Astrocyte (in vitro differentiated cells and primary cell): Measurements from ENCODE around the gene ZFYVE16. TPM values are rescaled to one million over a fixed set of nuclear protein-coding genes. Genes with fewer than 3 reads are reported as not detected.

Source experiments
- DNase-seq: peaks from one replicate; pipeline ENCODE4 v3.0.0-alpha.2; 2010; ENCODE audit warnings: low read depth
- FAIRE-seq: peaks from 2 replicates; lab custom pipeline; 2011; peaks lifted over from hg19 to GRCh38; lab: Jason Lieb, UNC
- H2AFZ ChIP-seq: 2 replicates; pipeline ENCODE4 v1.6.0; 2012; ENCODE audit warnings: low read depth, low read length, inconsistent platforms
- H3K27ac ChIP-seq: 2 replicates; pipeline ENCODE4 v1.5.1; 2011; ENCODE audit warnings: low read depth, low read length, inconsistent platforms
- H3K27me3 ChIP-seq: 2 replicates; pipeline ENCODE4 v1.6.0; 2011; ENCODE audit warnings: low read length, inconsistent platforms; ENCODE audit not compliant: insufficient read depth
- H3K36me3 ChIP-seq: 2 replicates; pipeline ENCODE4 v1.5.1; 2011; ENCODE audit warnings: low read length, inconsistent platforms; ENCODE audit not compliant: insufficient read depth
- H3K4me1 ChIP-seq: 2 replicates; pipeline ENCODE4 v1.5.1; 2011; ENCODE audit warnings: low read length, inconsistent platforms; ENCODE audit not compliant: insufficient read depth
- H3K4me2 ChIP-seq: 2 replicates; pipeline ENCODE4 v1.6.0; 2012; ENCODE audit warnings: low read length, inconsistent platforms
- H3K4me3 ChIP-seq: 2 replicates; pipeline ENCODE4 v1.5.1; 2011; ENCODE audit warnings: low read depth, mild to moderate bottlenecking, low read length, inconsistent platforms; ENCODE audit not compliant: insufficient read depth
- H3K79me2 ChIP-seq: 2 replicates; pipeline ENCODE4 v1.6.0; 2012; ENCODE audit warnings: mild to moderate bottlenecking, low read length, inconsistent platforms; ENCODE audit not compliant: insufficient read depth
- H3K9ac ChIP-seq: 2 replicates; pipeline ENCODE4 v1.6.0; 2012; ENCODE audit warnings: mild to moderate bottlenecking, low read length, inconsistent platforms
- H3K9me3 ChIP-seq: 2 replicates; pipeline ENCODE4 v1.5.1; 2012; ENCODE audit warnings: low read depth, mild to moderate bottlenecking, low read length, inconsistent platforms; ENCODE audit not compliant: insufficient read depth
- H4K20me1 ChIP-seq: 2 replicates; pipeline ENCODE4 v1.6.0; 2012; ENCODE audit warnings: low read length, inconsistent platforms; ENCODE audit not compliant: insufficient read depth
- H3K27ac Mint-ChIP-seq: one replicate; pipeline ENCODE4 v1.8.0; 2021; ENCODE audit warnings: mild to moderate bottlenecking, mixed read lengths; ENCODE audit not compliant: unreplicated experiment
- H3K27me3 Mint-ChIP-seq: one replicate; pipeline ENCODE4 v1.8.0; 2021; ENCODE audit warnings: low read depth, mixed read lengths; ENCODE audit not compliant: unreplicated experiment
- H3K36me3 Mint-ChIP-seq: one replicate; pipeline ENCODE4 v1.8.0; 2021; ENCODE audit warnings: low read depth, mixed read lengths; ENCODE audit not compliant: unreplicated experiment
- H3K4me1 Mint-ChIP-seq: one replicate; pipeline ENCODE4 v1.8.0; 2021; ENCODE audit warnings: low read depth, mixed read lengths; ENCODE audit not compliant: unreplicated experiment
- H3K4me3 Mint-ChIP-seq: one replicate; pipeline ENCODE4 v1.8.0; 2021; ENCODE audit warnings: mild to moderate bottlenecking, moderate library complexity, mixed read lengths; ENCODE audit not compliant: unreplicated experiment
- H3K9me3 Mint-ChIP-seq: one replicate; pipeline ENCODE4 v1.8.0; 2021; ENCODE audit warnings: mild to moderate bottlenecking, mixed read lengths; ENCODE audit not compliant: unreplicated experiment
- EZH2 ChIP-seq: IDR thresholded peaks from 2 replicates; pipeline ENCODE4 v1.6.1; 2012; ENCODE audit warnings: mild to moderate bottlenecking, low read length, inconsistent platforms; ENCODE audit not compliant: insufficient read depth
- total RNA-seq: library from RNA; stranded (reverse); gene quantifications from 2 replicates; pipeline ENCODE4 v1.2.1, GENCODE V29; 2021
- TF ChIP-seq, protein P1 (sequence below): IDR thresholded peaks from 2 replicates; pipeline ENCODE4 v1.5.1; 2011; ENCODE audit warnings: low read depth, mild to moderate bottlenecking, inconsistent platforms, low read length, moderate library complexity; ENCODE audit not compliant: insufficient read depth

The ZFYVE16 gene
- total RNA-seq, 1 donor from 2014 or later: 48.5 TPM

DNA sequence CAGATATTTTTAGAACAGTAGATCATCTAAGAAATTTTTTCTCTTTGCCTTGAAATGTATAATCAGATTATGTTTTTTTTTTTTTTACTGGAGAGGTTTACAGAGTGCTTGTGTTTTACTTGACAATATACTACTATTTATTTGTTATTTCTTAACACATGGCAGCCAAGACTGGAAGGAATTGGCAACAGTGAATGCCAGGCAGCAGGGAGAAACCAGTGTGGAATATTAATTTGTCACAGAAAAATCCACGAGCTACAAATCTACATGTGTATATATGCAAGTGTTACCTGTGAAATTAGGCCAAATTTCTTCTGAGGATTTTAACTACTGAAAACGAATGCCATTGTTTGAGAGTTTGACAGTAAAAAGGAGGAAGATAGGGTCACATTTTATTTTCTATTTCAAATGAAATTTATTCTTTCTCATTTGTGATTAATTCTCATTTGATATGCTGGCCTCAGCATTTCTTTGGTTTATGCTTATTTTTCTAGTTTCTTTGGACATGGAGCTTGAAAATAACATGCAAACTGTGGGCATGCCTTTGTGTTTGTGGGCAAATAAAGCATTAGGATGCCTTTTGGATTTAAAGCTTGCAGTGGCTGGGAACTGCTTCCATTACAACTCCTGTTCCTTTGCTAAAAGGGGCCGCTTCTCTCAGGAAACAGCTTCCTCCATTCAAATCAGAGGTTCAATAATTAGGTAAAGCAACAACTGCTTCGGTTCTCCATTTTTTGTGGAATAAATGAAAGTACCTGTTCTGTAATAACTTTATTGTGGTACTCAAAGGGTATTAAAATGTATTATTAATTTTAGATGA lies 39.0 kb upstream of the ZFYVE16 start:
- Mint-ChIP-seq H3K4me1 (no peaks in the 10 kb centered on the region), H3K9me3 (peaks cover 3% of the 10 kb centered on the region), H3K36me3 (no peaks in the 10 kb centered on the region), H3K4me3 (no peak overlapping the region), H3K27ac (no peak overlapping the region), H3K27me3 (no peaks in the 10 kb centered on the region)
- no peak for DNase-seq
- H4K20me1 ChIP-seq: no peaks in the 10 kb centered on the region
- no peak overlapping the region for H3K9ac ChIP-seq
- TF ChIP-seq EZH2: no peak
- TF ChIP-seq, protein P1, sequence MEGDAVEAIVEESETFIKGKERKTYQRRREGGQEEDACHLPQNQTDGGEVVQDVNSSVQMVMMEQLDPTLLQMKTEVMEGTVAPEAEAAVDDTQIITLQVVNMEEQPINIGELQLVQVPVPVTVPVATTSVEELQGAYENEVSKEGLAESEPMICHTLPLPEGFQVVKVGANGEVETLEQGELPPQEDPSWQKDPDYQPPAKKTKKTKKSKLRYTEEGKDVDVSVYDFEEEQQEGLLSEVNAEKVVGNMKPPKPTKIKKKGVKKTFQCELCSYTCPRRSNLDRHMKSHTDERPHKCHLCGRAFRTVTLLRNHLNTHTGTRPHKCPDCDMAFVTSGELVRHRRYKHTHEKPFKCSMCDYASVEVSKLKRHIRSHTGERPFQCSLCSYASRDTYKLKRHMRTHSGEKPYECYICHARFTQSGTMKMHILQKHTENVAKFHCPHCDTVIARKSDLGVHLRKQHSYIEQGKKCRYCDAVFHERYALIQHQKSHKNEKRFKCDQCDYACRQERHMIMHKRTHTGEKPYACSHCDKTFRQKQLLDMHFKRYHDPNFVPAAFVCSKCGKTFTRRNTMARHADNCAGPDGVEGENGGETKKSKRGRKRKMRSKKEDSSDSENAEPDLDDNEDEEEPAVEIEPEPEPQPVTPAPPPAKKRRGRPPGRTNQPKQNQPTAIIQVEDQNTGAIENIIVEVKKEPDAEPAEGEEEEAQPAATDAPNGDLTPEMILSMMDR: no peak
- no peak overlapping the region for H3K4me2 ChIP-seq
- H3K9me3 ChIP-seq: no peaks in the 10 kb centered on the region
- FAIRE-seq: no peak
- no peaks in the 10 kb centered on the region for H3K79me2 ChIP-seq
- no peak overlapping the region for H2AFZ ChIP-seq
- no peaks in the 10 kb centered on the region for H3K4me1 ChIP-seq
- no peaks in the 10 kb centered on the region for H3K27me3 ChIP-seq
- H3K27ac ChIP-seq: no peak overlapping the region
- H3K4me3 ChIP-seq: no peak overlapping the region
- no peaks in the 10 kb centered on the region for H3K36me3 ChIP-seq

DNA sequence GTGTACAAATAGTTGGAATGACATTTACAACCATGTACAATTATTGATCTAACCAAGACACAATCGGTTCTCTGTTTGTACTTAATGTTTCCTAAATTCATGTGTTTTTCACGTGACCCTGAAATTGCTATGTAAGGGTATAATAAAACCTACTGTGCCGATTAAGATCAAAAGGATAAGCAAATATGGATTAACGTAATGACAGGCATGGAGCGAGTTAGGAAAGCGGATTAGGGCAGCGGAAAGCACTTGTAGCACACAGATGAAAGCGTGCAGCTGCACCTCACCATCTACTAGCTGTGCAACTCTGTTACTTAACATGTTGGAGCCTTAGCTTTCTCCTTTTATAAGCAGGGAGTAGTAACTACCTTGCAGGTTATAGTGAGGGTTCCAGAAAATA lies 38.3 kb upstream of the ZFYVE16 start:
- H3K9me3 ChIP-seq: no peaks in the 10 kb centered on the region
- no peaks in the 10 kb centered on the region for H3K27me3 ChIP-seq
- H3K9ac ChIP-seq: no peak overlapping the region
- no peak overlapping the region for H3K4me3 Mint-ChIP-seq
- H3K27ac ChIP-seq: no peak overlapping the region
- no peak overlapping the region for H3K27ac Mint-ChIP-seq
- no peak for TF ChIP-seq EZH2
- TF ChIP-seq, protein P1: no peak
- no peak overlapping the region for H3K4me2 ChIP-seq
- FAIRE-seq (no peak), DNase-seq (no peak)
- no peaks in the 10 kb centered on the region for H3K79me2 ChIP-seq
- H3K36me3 ChIP-seq: no peaks in the 10 kb centered on the region
- H3K4me3 ChIP-seq: no peak overlapping the region
- no peak overlapping the region for H2AFZ ChIP-seq
- H3K4me1 ChIP-seq: no peaks in the 10 kb centered on the region
- H3K9me3 Mint-ChIP-seq: peaks cover 3% of the 10 kb centered on the region
- H4K20me1 ChIP-seq: no peaks in the 10 kb centered on the region
- no peaks in the 10 kb centered on the region for H3K27me3 Mint-ChIP-seq
- H3K36me3 Mint-ChIP-seq: no peaks in the 10 kb centered on the region
- H3K4me1 Mint-ChIP-seq: no peaks in the 10 kb centered on the region

DNA sequence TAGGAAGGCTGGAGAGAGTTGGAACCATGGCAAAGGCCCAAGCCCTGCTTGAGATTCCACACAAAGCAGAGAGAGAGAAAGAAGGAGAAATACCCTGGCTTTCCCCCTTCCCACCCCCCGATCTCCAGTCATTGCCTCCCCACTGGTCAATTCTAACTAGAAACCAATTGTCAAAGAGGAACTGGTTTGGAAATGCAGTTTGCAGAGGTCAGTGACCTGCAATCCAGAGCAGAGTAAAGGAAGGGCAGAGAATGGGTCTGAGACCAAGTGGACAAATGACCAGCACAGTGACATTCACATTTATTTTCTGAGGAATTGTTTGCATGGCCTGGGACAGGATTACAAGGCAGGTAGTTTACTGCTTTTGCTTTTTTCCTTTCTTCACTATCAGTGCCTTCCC lies 37.5 kb upstream of the ZFYVE16 start:
- Histone ChIP-seq H3K4me2 (no peak overlapping the region), H3K79me2 (no peaks in the 10 kb centered on the region), H3K27me3 (no peaks in the 10 kb centered on the region), H3K4me1 (no peaks in the 10 kb centered on the region), H4K20me1 (no peaks in the 10 kb centered on the region), H3K36me3 (no peaks in the 10 kb centered on the region), H3K9me3 (no peaks in the 10 kb centered on the region), H2AFZ (no peak overlapping the region), H3K9ac (no peak overlapping the region), H3K4me3 (no peak overlapping the region), H3K27ac (no peak overlapping the region)
- H3K9me3 Mint-ChIP-seq: peaks cover 3% of the 10 kb centered on the region
- no peaks in the 10 kb centered on the region for H3K36me3 Mint-ChIP-seq
- FAIRE-seq (no peak), DNase-seq (no peak)
- no peak overlapping the region for H3K27ac Mint-ChIP-seq
- no peak overlapping the region for H3K4me3 Mint-ChIP-seq
- H3K4me1 Mint-ChIP-seq: no peaks in the 10 kb centered on the region
- no peaks in the 10 kb centered on the region for H3K27me3 Mint-ChIP-seq
- TF ChIP-seq, protein P1: no peak
- TF ChIP-seq EZH2: no peak
